HG02798 (cell line): ENCODE results near the gene OSBPL8.
"Not testable (repeated sequence)": the region's sequence is repeated elsewhere in the genome, so short reads cannot be mapped to it uniquely, and the experiment has no call there.

ENCODE experiments used
- ATAC-seq: cut with Tn5 transposase; IDR thresholded peaks from one replicate; pipeline ENCODE4 v1.9.1; 2021; ENCODE audit warnings: mild to moderate bottlenecking; ENCODE audit not compliant: unreplicated experiment, poor library complexity

OSBPL8 gene

GRCh38 chr12:76486011-76486410 lies 73.6 kb downstream of the OSBPL8 start:
- no peak for ATAC-seq

GRCh38 chr12:76480796-76481195 lies 78.8 kb downstream of the OSBPL8 start:
- no peak for ATAC-seq

- no peak for ATAC-seq
These were observed 81.5 kb downstream of the OSBPL8 start for GRCh38 chr12:76478045-76478444.

GRCh38 chr12:76472862-76473261 lies 86.7 kb downstream of the OSBPL8 start:
- not testable (repeated sequence) for ATAC-seq

- no peak for ATAC-seq
These were observed 88.0 kb downstream of the OSBPL8 start for GRCh38 chr12:76471579-76471978.

GRCh38 chr12:76470028-76470939 lies 89.3 kb downstream of the OSBPL8 start:
- peak; percentile 86 for ATAC-seq

GRCh38 chr12:76464631-76465166 lies 94.9 kb downstream of the OSBPL8 start:
- no peak for ATAC-seq

GRCh38 chr12:76462668-76463224 lies 96.8 kb downstream of the OSBPL8 start:
- ATAC-seq, result no peak

GRCh38 chr12:76460807-76461206 lies 98.8 kb downstream of the OSBPL8 start:
- no peak for ATAC-seq

- no peak for ATAC-seq
These were observed 101.8 kb downstream of the OSBPL8 start for GRCh38 chr12:76457818-76458217.

GRCh38 chr12:76457010-76457409 lies 102.6 kb downstream of the OSBPL8 start:
- no peak for ATAC-seq

GRCh38 chr12:76455582-76456345 lies 103.8 kb downstream of the OSBPL8 start:
- peak; percentile 94 for ATAC-seq

GRCh38 chr12:76451528-76451927 lies 108.0 kb downstream of the OSBPL8 start:
- ATAC-seq, result no peak

GRCh38 chr12:76450690-76451089 lies 108.9 kb downstream of the OSBPL8 start:
- ATAC-seq, result no peak

GRCh38 chr12:76449993-76450392 lies 109.6 kb downstream of the OSBPL8 start:
- ATAC-seq, result no peak

GRCh38 chr12:76449583-76449982 lies 110.0 kb downstream of the OSBPL8 start:
- ATAC-seq, result no peak

GRCh38 chr12:76449016-76449415 lies 110.6 kb downstream of the OSBPL8 start:
- no peak for ATAC-seq

- ATAC-seq, result no peak
These were observed 113.5 kb downstream of the OSBPL8 start for GRCh38 chr12:76446090-76446489.

- ATAC-seq, result no peak
These were observed 114.1 kb downstream of the OSBPL8 start for GRCh38 chr12:76445462-76445861.

- no peak for ATAC-seq
These were observed 115.1 kb downstream of the OSBPL8 start for GRCh38 chr12:76444408-76444984.
